Muscle of back (tissue), 11 donors: ENCODE data around the gene NPEPL1. TPM values are rescaled to one million over a fixed set of nuclear protein-coding genes. Genes with fewer than 3 reads are reported as not detected.
"Not testable (repeated sequence)": the region's sequence is repeated elsewhere in the genome, so short reads cannot be mapped to it uniquely, and the experiment has no call there.

Experiments
- DNase-seq, 3 donors: peaks; one replicate each; pipeline versions ENCODE4 v3.0.0 to v3.0.0-alpha.2; 2013
- polyA plus RNA-seq, 10 donors: library from polyadenylated mRNA; unstranded; fragments of 120-200 nt; gene quantifications; one replicate each; pipeline ENCODE4 v1.2.1, GENCODE V29; 2013; ENCODE audit not compliant: insufficient read length in 10 of 10

Gene NPEPL1
- polyA plus RNA-seq, 10 donors = 26.4 to 59.7 (median 38.4) TPM

DNA sequence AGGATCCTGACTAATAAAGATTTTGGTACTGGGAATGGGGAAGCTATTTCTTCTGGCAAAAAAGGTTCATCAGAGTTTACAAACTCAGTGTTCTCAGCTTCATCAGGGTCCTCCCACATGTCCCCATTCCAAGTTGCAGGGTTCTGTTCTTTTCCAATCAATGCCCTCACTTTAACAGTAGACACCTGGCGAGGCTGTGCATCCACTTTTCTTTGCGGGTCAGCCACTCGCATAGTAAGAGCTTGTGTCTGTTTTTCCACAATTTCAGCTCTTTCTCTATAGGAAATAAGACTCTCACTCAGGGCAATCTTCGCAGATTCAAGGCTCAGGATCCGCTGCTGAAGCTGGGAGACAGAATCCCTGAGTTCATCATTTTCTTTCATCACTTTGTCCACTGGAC is 65.0 kb downstream of the NPEPL1 start:
- not testable (repeated sequence) for DNase-seq

DNA sequence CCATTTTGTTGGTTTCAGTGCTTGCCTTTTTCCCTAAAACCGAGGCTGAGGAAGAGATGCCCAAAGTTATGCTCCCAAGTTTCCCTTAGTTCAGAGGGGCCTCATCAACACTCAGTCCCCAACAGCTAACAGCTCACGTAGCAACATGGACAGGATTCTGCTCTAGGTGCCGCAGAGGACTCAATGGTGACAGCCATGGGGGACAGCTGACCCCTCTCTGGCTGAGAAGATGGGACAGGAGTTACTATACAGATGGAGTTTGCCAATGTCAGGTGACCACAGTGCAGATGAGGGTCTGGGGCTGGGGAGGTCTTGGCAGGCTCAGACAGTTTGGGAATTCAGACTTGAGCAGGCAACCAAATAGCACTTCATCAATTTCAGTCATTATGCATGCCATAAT is 67.3 kb downstream of the NPEPL1 start:
- no peak for DNase-seq

DNA sequence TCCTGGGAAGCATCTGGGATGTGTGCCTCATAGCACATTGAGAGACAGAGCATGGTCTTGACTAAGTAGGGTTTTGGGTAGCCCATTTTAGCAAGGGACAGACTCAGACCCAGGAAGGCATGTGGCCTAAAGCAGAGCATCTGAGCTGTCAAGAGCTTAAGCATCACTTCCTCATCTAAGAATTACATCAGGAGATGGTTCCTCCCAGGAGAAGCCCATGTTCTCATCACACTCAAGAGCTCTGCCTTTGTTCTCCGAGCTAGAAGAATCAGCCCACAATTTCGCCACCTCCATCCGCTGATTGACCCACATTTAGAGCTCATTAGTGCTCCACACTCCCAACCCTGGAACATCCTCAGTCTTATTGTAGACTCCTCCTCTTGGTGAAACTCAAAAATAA is 68.3 kb downstream of the NPEPL1 start:
- no peak for DNase-seq

DNA sequence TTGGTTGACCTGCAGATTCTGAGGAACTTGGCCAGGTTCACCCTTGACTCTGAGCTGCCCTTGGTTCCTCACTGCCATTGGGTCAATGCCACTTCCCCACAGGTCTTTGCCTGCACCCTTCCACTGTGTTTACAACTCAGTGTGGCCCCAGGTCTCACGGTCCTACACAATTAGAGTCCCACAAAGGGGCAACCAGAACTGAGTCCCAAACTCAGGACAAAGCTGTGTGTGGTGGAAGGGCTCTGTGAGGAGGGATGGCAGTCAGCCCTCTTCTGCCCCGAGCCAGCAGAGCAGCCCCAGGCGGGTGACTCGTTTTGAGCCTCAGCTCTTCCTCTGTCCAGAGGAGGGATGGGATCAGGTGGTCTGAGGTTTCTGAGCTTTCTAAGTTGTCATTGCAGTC is 69.5 kb downstream of the NPEPL1 start:
- no peak for DNase-seq

DNA sequence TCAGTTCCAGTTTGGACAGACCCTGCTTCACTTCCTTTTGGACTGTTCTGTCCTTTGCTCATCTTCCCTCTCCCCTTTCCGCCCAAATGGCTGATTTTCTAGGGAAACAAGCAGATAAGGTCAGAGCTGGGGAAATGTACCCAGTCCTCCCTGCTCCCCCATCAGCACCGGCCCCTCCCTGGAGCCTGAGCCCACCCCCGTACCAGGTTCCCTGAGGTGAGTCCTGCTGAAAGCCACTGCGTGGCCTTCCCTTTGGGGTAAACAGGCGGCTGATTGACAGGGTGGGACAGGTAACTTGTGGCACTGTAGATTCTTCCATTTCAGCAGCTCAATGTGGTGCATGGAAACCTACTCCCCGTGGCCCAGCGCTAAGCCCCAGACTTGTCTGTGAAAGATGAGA is 70.5 kb downstream of the NPEPL1 start:
- no peak for DNase-seq

Other genes with a start within 250 kb of the NPEPL1 start
- gene APCDD1L, start 177.4 kb upstream of the NPEPL1 start, polyA plus RNA-seq = 10 to 100 TPM in 3 of 10 donors, 1 to 10 TPM in 7; 6.1 to 13.9 (median 8.7) TPM
- gene STX16, start 41.5 kb upstream of the NPEPL1 start, polyA plus RNA-seq = 10 to 100 TPM; 33.5 to 81.8 (median 53.4) TPM
- 1 to 10 TPM; 1.5 to 4.1 (median 2.1) TPM for gene GNAS-AS1, start 158.1 kb downstream of the NPEPL1 start, polyA plus RNA-seq
- gene GNAS, start 159.9 kb downstream of the NPEPL1 start, polyA plus RNA-seq = 1,000 to 10,000 TPM; 3,040 to 3,735 (median 3,379) TPM